CD14-positive monocyte (primary cell): ENCODE data around the gene EEPD1. TPM values are rescaled to one million over a fixed set of nuclear protein-coding genes. Genes with fewer than 3 reads are reported as not detected.

Experiments
- DNase-seq, 3 donors: peaks; one replicate each; pipeline ENCODE4 v3.0.0-alpha.2; 2011 to 2022
- H2AFZ ChIP-seq: 2 replicates; pipeline ENCODE4 v1.6.0; 2012; ENCODE audit warnings: mild to moderate bottlenecking, low read depth, low read length, inconsistent platforms; ENCODE audit not compliant: insufficient read depth, poor library complexity, severe bottlenecking
- H3K27ac ChIP-seq, 2 donors: 1 replicate in 1 of 2; 2 replicates in 1 of 2; pipeline ENCODE4 v1.5.1; 2012 to 2013; ENCODE audit warnings: low read length in 2 of 2, control low read depth in 1 of 2, inconsistent platforms in 1 of 2, low read depth in 1 of 2, mild to moderate bottlenecking in 1 of 2
- H3K27me3 ChIP-seq, 2 donors: one replicate each; pipeline versions ENCODE4 v1.6.0 to v1.6.1; 2011 to 2013; ENCODE audit warnings: low read length in 2 of 2; ENCODE audit not compliant: control insufficient read depth in 2 of 2, insufficient read depth in 2 of 2
- H3K36me3 ChIP-seq, 2 donors: replicated peaks in 1 of 2; 1 replicate in 1 of 2; 2 replicates in 1 of 2; pipeline versions ENCODE4 v1.5.1 to v1.6.1; 2012 to 2013; ENCODE audit warnings: low read length in 2 of 2, control low read depth in 1 of 2, inconsistent platforms in 1 of 2, mild to moderate bottlenecking in 1 of 2; ENCODE audit not compliant: insufficient read depth in 2 of 2, control insufficient read depth in 1 of 2
- H3K4me1 ChIP-seq, 2 donors: 1 replicate in 1 of 2; 2 replicates in 1 of 2; pipeline versions ENCODE4 v1.5.1 to v1.6.1; 2012 to 2013; ENCODE audit warnings: low read length in 2 of 2, control low read depth in 1 of 2, inconsistent platforms in 1 of 2, mild to moderate bottlenecking in 1 of 2, moderate library complexity in 1 of 2; ENCODE audit not compliant: insufficient read depth in 2 of 2, control insufficient read depth in 1 of 2
- H3K4me2 ChIP-seq: replicated peaks from 2 replicates; pipeline ENCODE3; 2012; ENCODE audit warnings: low read length, moderate library complexity, mild to moderate bottlenecking; ENCODE audit not compliant: poor library complexity, severe bottlenecking; ENCODE audit errors: extremely low read depth
- H3K4me3 ChIP-seq, 3 experiments: fragments of 200-600 bp in 1 of 3; sonication (generic) in 1 of 3; replicated peaks in 1 of 3; 1 replicate in 2 of 3; 2 replicates in 1 of 3; pipeline ENCODE4 v1.5.1; 2011 to 2013; ENCODE audit warnings: low read length in 3 of 3, mild to moderate bottlenecking in 3 of 3, control low read depth in 2 of 3, low read depth in 2 of 3, inconsistent platforms in 1 of 3, moderate library complexity in 1 of 3
- H3K79me2 ChIP-seq: 2 replicates; pipeline ENCODE4 v1.6.0; 2012; ENCODE audit warnings: mild to moderate bottlenecking, control low read depth, inconsistent platforms, low read length, moderate library complexity; ENCODE audit not compliant: insufficient read depth
- H3K9ac ChIP-seq: 2 replicates; pipeline ENCODE4 v1.6.0; 2017; ENCODE audit warnings: low read length, mild to moderate bottlenecking; ENCODE audit not compliant: insufficient read depth, poor library complexity, severe bottlenecking
- H3K9me3 ChIP-seq, 2 donors: replicated peaks in 1 of 2; 1 replicate in 1 of 2; 2 replicates in 1 of 2; pipeline versions ENCODE4 v1.5.1 to v1.6.1; 2012 to 2013; ENCODE audit warnings: low read length in 2 of 2, control low read depth in 1 of 2; ENCODE audit not compliant: control insufficient read depth in 1 of 2, insufficient read depth in 1 of 2
- H4K20me1 ChIP-seq: 2 replicates; pipeline ENCODE4 v1.6.0; 2012; ENCODE audit warnings: mild to moderate bottlenecking, low read length, control low read depth, moderate library complexity; ENCODE audit not compliant: insufficient read depth
- H3K27ac Mint-ChIP-seq, 7 donors: one replicate each; pipeline ENCODE4 v1.8.0; 2020; ENCODE audit warnings: mild to moderate bottlenecking in 7 of 7, mixed read lengths in 7 of 7, moderate library complexity in 6 of 7, inconsistent platforms in 2 of 7
- H3K27me3 Mint-ChIP-seq, 3 donors: one replicate each; pipeline ENCODE4 v1.8.0; 2021 to 2022; ENCODE audit warnings: low read depth in 3 of 3, mild to moderate bottlenecking in 3 of 3, mixed read lengths in 3 of 3, moderate library complexity in 3 of 3, inconsistent platforms in 1 of 3
- H3K36me3 Mint-ChIP-seq, 2 donors: one replicate each; pipeline ENCODE4 v1.8.0; 2020; ENCODE audit warnings: mixed read lengths in 2 of 2, inconsistent platforms in 1 of 2, mild to moderate bottlenecking in 1 of 2
- H3K4me1 Mint-ChIP-seq: one replicate; pipeline ENCODE4 v1.8.0; 2020; ENCODE audit warnings: mild to moderate bottlenecking, mixed read lengths
- H3K4me3 Mint-ChIP-seq, 2 donors: one replicate each; pipeline ENCODE4 v1.8.0; 2020; ENCODE audit warnings: mild to moderate bottlenecking in 2 of 2, mixed read lengths in 2 of 2, moderate library complexity in 1 of 2
- H3K9me3 Mint-ChIP-seq, 7 donors: one replicate each; pipeline ENCODE4 v1.8.0; 2020 to 2022; ENCODE audit warnings: mixed read lengths in 7 of 7, mild to moderate bottlenecking in 6 of 7, moderate library complexity in 6 of 7, inconsistent platforms in 2 of 7
- CTCF ChIP-seq: fragments of 200-600 bp; IDR thresholded peaks from one replicate; pipeline ENCODE4 v1.8.0; 2022; ENCODE audit warnings: antibody characterized with exemption, mild to moderate bottlenecking
- WGBS: methylation state at CpG from one replicate; pipeline ENCODE4 v1.1.5; 2013; ENCODE audit warnings: missing lambda C conversion rate; ENCODE audit not compliant: insufficient coverage; 5-methylcytosine and 5-hydroxymethylcytosine counted together
- intact Hi-C, 2 donors: fragments of 100-400 bp; cut with micrococcal nuclease; formaldehyde crosslinking; loops; one replicate each; pipeline versions ENCODE4 v1.15.0 to v1.15.1; 2023
- polyA plus RNA-seq, 3 donors: library from polyadenylated mRNA; depleted of rRNA in 1 of 3; unstranded in 2 of 3; stranded (reverse) in 1 of 3; fragments of 300-500 nt in 2 of 3; fragments of >200 nt in 1 of 3; fragmentation: Illumina TruSeq in 2 of 3; gene quantifications; 1 replicate in 2 of 3; 2 replicates in 1 of 3; pipeline ENCODE4 v1.2.3, GENCODE V29; 2012 to 2021

The EEPD1 gene
- polyA plus RNA-seq, 3 donors, result 8.6 to 14.4 (median 12.6) TPM

DNA sequence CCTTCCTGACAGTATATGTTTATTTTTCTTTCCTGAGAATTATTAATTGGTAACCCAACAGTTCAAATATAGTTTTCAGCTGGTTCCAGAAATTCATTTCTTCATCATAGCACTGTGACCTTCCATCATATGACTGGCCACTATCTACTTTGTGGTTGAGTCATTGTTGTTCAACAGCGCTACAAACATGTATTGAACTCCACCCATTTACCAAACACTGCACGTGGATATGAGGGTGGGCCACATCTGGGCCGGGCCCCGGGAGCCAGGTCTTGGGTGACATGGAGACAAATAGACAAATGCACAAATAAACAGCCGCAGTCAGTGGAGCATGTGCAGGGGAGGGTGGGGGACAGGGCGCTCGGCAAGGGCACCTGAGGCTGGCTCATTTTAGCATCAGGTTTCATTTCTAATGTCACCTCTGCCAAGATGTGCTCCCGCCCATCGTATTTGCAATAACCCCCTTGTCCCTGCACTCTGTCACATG, 24.0 kb upstream of the EEPD1 start:
- no peaks in the 10 kb centered on the region for H4K20me1 ChIP-seq
- no peak overlapping the region for H3K4me3 Mint-ChIP-seq
- no peak overlapping the region for H3K27ac ChIP-seq
- H3K27me3 ChIP-seq, result no peaks in the 10 kb centered on the region
- no peaks in the 10 kb centered on the region for H3K36me3 Mint-ChIP-seq
- peaks cover 24% of the 10 kb centered on the region for H3K4me1 Mint-ChIP-seq
- H3K9me3 ChIP-seq, result no peaks in the 10 kb centered on the region
- WGBS, result 80% methylated on average over 4 of the region's 9 CpGs
- H3K4me2 ChIP-seq, result no peak overlapping the region
- no peak for TF ChIP-seq CTCF
- no peak overlapping the region for H3K9ac ChIP-seq
- peaks cover 0 to 14% of the 10 kb centered on the region in 2 donors for H3K4me1 ChIP-seq
- DNase-seq, result no peak
- no peaks in the 10 kb centered on the region for H3K36me3 ChIP-seq
- H3K27me3 Mint-ChIP-seq, result peaks cover 0 to 2% (median 0%) of the 10 kb centered on the region in 3 donors
- no peaks in the 10 kb centered on the region for H3K79me2 ChIP-seq
- no peak overlapping the region for H3K27ac Mint-ChIP-seq
- intact Hi-C loops, result no loop called here
- H2AFZ ChIP-seq, result no peak overlapping the region
- peaks cover 0 to 4% (median 2%) of the 10 kb centered on the region in 7 donors for H3K9me3 Mint-ChIP-seq
- no peak overlapping the region for H3K4me3 ChIP-seq

DNA sequence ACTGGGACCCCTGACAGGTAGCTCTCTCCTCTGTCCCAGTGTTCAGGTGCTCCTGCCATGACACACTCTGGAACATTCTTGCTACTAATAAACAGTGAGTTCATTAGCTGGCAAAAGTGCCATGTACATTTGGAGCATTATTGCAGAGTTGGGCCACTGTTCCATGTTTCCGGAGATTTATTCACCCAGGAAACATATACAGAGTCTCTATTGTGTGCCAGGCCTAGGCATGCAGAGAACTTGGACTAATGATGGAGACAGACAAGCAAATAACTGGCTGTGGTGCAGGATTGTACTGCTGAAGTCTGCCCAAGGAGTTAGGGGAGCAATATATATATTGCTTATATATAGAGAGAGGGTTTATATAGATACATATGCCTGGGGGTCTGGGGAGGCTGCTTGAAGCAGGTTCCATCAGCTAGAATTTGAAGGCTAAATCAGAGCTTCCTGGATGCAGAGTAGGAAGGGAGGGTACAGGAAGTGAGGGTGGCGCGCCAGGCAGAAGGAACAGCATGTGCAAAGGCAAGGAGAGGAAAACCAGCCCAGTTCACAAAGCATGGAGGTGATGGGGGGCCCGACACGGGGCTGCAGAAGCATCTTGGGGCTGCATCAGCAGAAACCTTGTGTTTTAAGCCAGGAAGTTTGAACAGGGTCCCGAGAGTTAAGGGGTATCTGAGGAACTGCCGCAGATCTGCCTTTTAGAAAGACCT, 22.7 kb upstream of the EEPD1 start:
- Mint-ChIP-seq H3K36me3 (no peaks in the 10 kb centered on the region), H3K4me3 (no peak overlapping the region), H3K27me3 (peaks cover 0 to 2% (median 0%) of the 10 kb centered on the region in 3 donors), H3K4me1 (peaks cover 15% of the 10 kb centered on the region), H3K9me3 (peaks cover 0 to 2% (median 0%) of the 10 kb centered on the region in 7 donors), H3K27ac (peak overlapping the region in 1 of 7 donors; percentile 18)
- Histone ChIP-seq H3K4me2 (no peak overlapping the region), H3K9me3 (no peaks in the 10 kb centered on the region), H3K79me2 (no peaks in the 10 kb centered on the region), H4K20me1 (no peaks in the 10 kb centered on the region), H3K4me1 (peaks cover 0 to 14% of the 10 kb centered on the region in 2 donors), H3K4me3 (no peak overlapping the region), H3K9ac (no peak overlapping the region), H2AFZ (no peak overlapping the region), H3K36me3 (no peaks in the 10 kb centered on the region), H3K27me3 (no peaks in the 10 kb centered on the region), H3K27ac (no peak overlapping the region)
- no peak for TF ChIP-seq CTCF
- whole genome bisulfite sequencing, result 71% methylated on average over 6 of the region's 7 CpGs
- intact Hi-C loops, result no loop called here
- no peak for DNase-seq
